Activated CD8-positive, alpha-beta memory T cell treated with anti-CD3 and anti-CD28 coated beads, Interleukin-2, amount 50 U/mL, for 48 hours (primary cell): ENCODE measurements around the gene DPF3.

Experiments used
- DNase-seq: peaks from one replicate; pipeline ENCODE4 v3.0.0-alpha.2; 2020

Gene DPF3

DNA sequence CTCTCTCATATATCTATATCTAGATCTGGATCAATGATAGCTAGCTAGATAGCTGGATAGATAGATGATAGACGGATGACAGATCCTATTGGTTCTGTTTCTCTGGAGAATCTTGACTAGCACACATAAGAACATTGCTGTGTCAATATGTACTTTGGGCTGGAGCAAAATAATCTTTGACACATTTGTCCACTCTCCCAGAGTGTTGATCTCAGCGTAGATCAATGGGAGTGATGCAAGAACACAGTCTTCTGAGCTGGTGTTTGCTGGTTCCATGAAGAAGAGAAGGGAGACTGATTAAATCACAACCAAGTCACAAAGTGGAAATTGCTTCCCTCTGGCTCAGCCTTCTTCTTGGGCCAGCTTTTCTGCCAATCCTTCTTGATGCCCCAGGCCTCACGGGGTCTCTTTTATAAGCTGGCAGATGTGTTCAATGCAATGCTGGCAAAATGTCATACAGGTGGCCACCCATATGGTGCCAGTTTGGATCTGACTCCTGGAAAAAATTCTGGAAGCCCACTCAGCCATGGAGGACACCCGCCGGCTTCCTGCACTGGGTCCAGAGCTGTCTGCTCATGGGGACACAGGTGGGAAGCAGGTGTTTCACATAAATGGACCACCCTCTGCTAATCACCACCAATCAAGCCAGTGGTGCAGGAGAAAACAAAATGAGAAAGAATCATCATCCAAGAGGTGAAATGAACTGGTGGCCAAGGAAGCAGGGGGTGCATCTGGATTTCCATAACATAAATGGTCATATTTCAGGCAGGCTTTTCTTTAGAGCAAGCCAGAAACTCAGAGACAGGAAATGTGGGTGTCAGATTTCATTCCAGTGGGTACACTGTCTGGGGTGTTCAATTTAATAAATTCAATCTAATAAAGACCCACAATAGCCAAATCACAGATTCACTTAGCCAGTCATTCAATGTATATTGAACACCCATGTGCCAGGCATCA is 310.3 kb downstream of the DPF3 start:
- DNase-seq, result no peak

DNA sequence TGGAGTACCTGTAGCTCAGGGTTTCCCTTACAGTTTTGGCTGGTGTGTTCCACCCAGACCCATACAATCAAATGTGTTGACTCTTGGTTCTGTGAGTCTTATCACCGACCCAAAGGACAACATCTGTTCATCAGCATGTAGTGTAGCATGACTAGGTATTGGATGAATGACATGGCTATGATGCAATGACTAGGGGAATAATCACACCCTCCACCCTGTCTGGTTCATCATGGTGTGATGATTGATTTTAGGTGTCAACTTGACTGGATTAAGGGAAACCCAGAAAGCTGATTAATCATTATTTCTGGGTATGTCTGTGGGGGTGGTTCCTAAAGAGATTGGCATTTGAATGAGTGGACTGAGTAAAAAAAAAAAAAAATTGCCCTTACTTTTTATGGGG is 311.3 kb downstream of the DPF3 start:
- DNase-seq, result no peak

GRCh38 chr14:72578514-72578913 is 315.4 kb downstream of the DPF3 start:
- DNase-seq, result no peak

GRCh38 chr14:72577521-72577920 is 316.4 kb downstream of the DPF3 start:
- no peak for DNase-seq

DNA sequence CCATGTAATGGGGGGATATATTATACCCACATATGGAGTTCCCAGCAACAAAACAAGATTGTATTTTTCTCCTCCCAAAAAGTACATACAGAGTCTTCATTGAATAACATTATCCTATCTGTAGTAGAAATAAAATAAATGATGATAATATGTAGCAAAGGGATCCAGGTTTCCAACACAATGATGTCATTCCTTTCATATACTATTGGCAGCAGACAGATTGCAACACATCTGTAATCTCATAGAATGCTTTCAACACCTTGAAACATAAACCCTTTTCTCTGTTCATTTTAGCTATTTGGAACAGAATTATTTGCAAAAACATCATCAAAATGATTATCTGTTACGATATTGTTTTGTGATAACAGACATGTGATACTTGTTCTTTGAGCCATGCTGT is 317.6 kb downstream of the DPF3 start:
- no peak for DNase-seq

GRCh38 chr14:72574715-72575114 is 319.2 kb downstream of the DPF3 start:
- no peak for DNase-seq

DNA sequence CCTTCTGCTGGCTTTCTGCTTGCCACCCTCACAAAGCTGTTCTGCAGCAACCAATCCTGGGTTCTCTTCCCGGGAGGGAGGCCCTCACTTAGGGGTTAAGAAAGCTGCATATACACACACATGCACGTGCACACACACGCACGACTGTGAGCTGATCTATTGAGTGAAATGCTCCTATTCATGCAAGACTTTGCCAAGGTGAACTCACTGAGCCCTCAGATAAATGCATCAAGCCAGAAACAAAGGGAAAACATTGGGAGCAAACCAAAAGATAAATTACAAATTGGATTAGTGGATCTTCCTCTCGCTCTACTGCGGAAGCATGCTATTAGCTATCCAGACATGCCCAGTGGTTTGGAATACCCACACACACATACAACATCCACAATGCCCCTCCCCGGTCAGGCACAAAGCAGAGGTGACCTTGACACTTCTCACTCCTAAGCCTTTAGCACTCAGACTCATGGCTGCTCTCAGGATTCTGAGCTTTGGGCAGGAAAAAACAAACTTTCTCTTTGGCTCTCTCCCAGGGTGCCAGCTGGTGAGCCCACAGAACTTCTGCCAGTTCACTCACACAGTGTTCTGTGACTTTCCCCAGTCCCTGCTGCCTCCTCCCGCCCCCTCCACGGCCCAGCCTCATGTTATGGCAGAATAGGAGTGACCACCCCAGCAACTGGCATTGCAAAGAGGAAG is 320.0 kb downstream of the DPF3 start:
- no peak for DNase-seq
